Loucy (cell line): Measurements from ENCODE around the gene ENTHD1.

Source experiments
- EZH2phosphoT487 ChIP-seq: fragments of 200-600 bp; IDR thresholded peaks from 2 replicates; pipeline ENCODE4 v1.6.1; 2018; ENCODE audit warnings: antibody characterized with exemption, mild to moderate bottlenecking, moderate library complexity, borderline replicate concordance
- TF ChIP-seq, protein P1 (sequence below): fragments of 200-600 bp; sonication (generic); conservative IDR thresholded peaks from 2 replicates; pipeline ENCODE4 v1.5.1; 2014; ENCODE audit warnings: mild to moderate bottlenecking, antibody characterized with exemption, low read length

DNA sequence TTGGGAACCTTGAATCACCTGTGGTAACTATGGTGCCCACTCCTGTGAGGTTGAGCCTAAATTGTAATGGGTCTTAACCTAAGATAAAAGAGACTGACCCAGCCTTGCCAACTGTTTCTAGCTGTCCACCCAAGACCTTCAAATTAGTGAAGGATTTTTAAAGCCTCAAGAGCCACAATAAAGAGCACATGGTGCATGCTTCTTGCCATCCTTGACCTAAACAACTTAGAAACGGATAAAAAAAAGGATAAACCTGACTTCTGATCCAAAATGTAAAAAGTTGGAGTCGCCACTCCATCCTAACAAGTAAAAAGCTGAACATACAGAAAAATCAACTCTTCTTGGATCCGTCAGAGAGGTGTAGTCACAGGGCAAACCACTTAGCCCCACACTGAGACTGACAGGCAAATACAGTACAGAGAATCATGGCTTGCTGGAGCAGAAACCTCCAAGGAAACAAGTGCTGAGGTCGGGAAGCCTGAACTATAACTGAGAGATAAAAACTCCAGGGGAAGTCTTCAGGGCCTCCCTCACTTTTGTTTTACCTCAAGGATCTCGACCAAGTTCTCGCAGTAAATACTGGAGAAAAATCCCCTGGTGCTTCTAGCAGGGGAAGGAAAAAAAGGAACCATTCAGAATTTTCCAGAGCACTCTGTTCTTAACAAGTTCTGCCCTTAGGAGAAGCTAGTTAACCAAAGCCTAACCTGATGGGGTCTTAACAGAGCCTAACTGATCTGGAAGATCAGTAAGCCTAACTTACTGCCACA, 16.3 kb downstream of the ENTHD1 start:
- TF ChIP-seq, protein P1, sequence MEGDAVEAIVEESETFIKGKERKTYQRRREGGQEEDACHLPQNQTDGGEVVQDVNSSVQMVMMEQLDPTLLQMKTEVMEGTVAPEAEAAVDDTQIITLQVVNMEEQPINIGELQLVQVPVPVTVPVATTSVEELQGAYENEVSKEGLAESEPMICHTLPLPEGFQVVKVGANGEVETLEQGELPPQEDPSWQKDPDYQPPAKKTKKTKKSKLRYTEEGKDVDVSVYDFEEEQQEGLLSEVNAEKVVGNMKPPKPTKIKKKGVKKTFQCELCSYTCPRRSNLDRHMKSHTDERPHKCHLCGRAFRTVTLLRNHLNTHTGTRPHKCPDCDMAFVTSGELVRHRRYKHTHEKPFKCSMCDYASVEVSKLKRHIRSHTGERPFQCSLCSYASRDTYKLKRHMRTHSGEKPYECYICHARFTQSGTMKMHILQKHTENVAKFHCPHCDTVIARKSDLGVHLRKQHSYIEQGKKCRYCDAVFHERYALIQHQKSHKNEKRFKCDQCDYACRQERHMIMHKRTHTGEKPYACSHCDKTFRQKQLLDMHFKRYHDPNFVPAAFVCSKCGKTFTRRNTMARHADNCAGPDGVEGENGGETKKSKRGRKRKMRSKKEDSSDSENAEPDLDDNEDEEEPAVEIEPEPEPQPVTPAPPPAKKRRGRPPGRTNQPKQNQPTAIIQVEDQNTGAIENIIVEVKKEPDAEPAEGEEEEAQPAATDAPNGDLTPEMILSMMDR = no peak
- no peak for TF ChIP-seq EZH2phosphoT487
